Endometrial microvascular endothelial cells (primary cell): Measurements from ENCODE around the gene ACTN3. TPM values are rescaled to one million over a fixed set of nuclear protein-coding genes. Genes with fewer than 3 reads are reported as not detected.
"Not testable (repeated sequence)": the region's sequence is repeated elsewhere in the genome, so short reads cannot be mapped to it uniquely, and the experiment has no call there.

ENCODE experiments used
- in situ Hi-C: cut with HindIII; loops from 2 replicates; pipeline ENCODE4 v1.10.0; 2017; ENCODE audit warnings: low sequenced_read_pairs, low pct_unique_long_range_greater_than_20kb; ENCODE audit errors: inconsistent ontology term
- total RNA-seq: library from RNA; depleted of rRNA; stranded (reverse); fragments of >200 nt; gene quantifications from one replicate; pipeline ENCODE4 v1.2.3, GENCODE V29; 2015; ENCODE audit errors: inconsistent ontology term

ACTN3 gene
- not detected for total RNA-seq

DNA sequence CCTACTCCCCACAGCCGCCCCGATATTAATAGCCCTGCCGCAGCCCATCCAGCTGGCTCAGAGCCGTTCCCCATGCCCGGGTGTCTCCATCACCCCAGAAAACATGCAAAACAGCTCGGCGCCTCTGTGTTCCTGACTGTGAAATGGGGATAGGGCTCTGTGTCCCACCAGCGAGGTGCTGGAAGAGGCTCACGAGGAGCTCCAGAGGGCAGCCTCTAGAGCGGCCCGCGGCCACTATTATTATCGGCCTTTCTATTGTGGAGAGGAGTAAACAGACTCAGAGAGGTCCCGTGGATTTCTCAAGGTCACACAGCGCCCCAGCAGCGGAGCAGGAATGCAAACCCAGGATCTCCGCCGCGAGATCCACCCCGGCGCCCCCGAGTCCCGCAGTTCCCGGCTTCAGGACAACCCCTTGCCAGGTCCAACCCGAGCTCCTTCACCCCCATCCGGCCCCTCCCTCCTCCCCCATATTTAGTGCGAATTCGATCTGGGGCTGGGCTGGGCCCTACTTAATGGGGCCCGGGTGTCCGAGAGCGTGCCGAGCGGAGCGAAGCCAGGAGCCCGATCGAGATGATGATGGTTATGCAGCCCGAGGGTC lies at the start of gene ACTN3:
TSS of gene ACTN3 (plus strand) at position 536 of the 598 bp plus-strand sequence. CDS start at position 571, 35 bp downstream.
- in situ Hi-C loops: no loop called here

DNA sequence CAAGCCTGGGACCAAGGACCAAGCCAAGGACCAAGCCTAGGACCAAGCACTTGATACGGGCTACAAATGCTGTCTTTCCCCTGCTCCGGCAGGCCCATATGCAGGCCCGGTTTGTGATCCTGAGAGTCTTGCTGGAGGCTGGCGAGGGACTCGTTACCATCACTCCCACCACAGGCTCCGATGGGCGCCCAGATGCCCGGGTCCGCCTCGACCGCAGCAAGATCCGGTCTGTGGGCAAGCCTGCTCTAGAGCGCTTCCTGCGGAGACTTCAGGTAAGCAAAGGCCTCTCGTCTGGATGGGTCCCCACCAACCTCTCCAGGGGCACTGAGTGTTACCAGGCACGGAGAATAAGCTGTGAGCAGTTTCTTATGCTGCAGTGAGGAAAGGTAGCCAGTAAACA lies 49.5 kb upstream of the ACTN3 start:
- in situ Hi-C loops: no loop called here

DNA sequence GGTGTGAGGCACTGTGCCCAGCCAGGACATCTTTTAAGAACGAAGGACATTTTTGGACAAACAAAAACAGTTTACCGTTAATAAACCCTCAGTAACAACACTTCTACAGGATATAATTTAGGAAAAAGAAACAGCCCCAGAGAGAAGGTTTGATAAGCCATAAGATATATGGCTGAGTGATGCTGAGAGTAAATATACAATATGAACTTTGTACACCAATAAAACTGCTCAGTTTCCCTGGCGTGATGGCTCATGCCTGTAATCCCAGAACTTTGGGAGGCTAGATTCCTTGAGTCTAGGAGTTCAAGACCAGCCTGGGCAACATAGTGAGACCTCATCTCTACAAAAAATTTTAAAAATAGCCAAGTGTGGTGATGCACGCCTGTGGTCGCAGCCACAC lies 48.2 kb upstream of the ACTN3 start:
- in situ Hi-C loops: no loop called here

DNA sequence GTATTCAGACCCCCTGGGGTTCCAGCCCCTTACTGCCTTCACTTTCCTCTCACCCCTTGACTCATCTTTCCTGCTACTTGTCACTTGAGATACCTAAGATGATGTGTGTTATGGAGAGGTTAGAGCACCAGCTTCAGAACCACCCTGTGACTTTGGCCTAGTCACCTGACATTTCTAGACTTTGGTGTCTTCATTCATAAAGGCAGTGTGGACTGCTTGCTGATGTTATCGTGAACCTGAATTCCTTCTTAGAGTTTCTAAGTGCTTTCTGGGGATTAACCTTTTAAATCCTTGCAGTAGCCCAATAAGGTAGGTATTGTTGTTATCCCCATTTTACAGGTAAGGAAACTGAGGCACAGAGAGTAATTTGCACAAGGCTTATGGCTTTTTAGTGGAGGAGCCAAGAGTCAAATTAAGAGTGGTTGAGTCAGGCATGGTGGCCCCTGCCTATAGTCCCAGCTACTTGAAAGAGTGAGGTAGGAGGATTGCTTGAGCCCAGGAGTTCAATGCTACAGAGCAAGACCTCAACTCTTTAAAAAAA lies 41.4 kb upstream of the ACTN3 start:
- in situ Hi-C loops: no loop called here

DNA sequence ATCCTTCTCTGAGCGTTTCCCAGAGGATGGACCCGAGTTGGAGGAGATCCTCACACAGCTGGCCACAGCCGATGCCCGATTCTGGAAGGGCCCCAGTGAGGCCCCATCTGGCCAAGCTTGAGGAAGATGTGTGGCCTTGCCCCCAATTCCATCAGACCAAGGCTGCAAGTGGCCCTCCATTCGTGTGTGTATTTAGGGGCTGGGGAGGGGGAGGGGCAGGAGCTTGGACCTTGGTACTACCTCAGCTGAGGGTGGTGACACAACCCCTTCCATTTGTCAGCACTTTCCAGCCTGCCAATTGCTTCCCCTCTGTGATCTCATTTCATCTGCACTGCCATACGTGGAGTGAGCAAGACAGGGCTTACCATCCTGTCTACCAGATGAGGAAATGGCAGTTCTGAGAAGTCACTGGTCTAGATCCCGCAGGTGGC lies 37.6 kb upstream of the ACTN3 start:
- in situ Hi-C loops: no loop called here

DNA sequence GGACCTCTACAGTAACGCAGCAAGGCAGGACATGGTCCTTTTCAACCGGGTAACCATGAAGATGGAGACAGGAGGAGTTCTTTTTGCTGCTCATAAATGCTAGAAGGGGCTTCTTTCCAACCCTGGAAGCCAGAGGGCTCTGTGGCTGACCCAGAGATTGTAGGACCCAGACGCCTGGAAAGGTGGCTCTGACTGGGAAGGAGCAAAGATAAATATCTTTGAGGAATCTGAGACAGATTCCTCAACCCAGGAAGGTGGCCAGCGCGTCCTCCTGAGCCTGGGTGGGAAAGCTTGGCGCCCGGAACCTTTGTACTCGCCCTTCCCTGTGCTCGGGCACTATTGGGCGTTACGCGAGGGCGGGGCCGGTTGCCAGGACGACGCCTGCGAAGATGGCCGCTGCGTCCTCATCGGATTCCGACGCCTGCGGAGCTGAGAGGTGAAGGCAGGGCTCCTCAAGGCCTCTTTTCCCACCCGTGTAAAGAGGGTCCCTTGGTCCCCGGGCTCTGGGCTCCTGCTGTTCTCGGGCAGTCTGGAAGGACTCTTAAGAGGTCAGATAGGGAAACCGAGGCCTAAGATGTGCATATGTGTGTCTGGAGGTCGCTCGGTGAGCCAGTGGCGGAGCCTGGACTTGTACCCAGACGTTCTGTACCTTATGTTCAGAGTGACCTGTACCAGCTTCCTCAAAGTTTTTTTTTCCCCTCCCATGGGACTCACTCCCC lies 36.3 kb upstream of the ACTN3 start, which contains the start of gene BBS1:
TSS of gene BBS1 (plus strand) at position 365 of the 719 bp plus-strand sequence. CDS start at position 390, 25 bp downstream.
- in situ Hi-C loops: no loop called here

DNA sequence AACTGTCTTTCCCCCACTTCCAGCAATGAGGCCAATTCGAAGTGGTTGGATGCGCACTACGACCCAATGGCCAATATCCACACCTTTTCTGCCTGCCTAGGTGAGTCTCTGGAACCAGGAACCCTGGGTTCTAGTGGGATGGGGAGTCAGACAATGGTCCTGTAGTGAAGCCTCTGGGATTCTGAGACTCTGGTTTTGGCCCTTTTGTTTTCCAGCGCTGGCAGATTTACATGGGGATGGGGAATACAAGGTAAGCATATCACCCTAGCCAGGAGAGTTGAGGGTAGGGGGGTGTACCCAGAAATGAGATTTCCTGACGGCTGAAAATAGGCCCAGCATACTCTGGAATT lies 35.7 kb upstream of the ACTN3 start:
- in situ Hi-C loops: no loop called here

DNA sequence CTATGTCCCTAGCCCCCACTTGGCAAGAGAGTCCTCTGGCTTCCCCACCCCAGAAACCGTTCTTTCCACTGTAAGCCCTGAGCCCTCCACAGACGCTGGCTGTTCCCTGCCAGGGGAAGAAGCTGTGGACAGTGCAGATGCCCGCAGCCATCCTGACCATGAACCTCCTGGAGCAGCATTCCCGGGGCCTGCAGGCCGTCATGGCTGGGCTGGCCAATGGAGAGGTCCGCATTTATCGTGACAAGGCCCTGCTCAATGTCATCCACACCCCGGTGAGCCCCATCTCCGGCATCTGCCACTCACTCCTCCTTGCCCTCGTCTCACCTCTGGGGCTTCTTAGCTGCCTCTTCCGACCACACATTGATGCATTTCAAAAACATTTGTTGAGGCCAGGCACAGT lies 23.1 kb upstream of the ACTN3 start:
- in situ Hi-C loops: no loop called here

DNA sequence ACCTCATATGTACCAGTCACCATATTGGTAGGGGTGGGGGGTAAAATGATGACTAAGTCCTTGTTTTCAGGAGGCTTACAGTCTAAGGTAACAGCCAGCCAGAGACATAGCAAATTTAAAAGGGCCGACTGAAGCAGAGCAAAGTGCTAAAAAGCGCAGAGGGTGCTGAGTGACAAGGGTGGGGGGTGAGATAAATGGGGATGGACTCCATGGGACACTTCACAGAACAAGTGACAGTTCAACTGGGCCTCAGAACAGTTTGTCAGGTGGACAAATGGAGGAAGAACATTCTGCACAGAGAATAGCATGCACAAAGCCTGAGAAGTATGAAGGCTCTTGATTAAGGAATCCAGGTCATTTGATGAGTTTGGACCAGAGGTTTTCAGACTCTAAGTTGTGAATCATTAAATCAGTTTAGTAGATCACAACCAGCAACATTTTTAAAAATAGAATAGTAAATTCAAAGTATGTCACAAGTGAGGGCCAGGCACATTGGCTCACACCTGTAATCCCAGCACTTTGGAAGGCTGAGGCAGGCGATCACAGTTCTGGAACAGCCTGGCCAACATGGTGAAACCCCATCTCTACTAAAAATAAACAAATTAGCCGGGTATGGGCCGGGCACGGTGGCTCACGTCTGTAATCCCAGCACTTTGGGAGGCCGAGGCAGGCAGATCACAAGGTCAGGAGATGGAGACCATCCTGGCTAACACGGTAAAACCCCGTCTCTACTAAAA lies 22.2 kb upstream of the ACTN3 start:
- in situ Hi-C loops: no loop called here

DNA sequence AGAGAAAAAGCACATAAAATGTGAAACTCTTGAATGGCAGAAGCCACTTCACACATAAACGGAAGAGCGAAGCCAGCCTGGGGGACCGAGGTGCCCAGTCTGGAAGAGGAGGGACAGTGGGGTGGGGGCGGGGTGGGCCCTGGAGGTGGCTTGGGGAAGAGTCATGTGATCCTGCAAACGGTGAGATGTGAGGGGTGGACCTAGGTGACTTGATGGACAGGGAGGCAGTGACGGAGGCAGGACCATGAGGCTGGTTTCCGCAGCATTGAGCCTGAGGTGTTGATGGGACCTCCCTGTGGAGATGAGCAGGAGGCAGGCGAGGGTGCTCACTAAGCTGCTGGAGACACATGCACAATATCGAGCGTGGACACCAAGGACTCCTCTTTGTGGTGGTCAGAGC lies 17.6 kb upstream of the ACTN3 start:
- in situ Hi-C loops: no loop called here

DNA sequence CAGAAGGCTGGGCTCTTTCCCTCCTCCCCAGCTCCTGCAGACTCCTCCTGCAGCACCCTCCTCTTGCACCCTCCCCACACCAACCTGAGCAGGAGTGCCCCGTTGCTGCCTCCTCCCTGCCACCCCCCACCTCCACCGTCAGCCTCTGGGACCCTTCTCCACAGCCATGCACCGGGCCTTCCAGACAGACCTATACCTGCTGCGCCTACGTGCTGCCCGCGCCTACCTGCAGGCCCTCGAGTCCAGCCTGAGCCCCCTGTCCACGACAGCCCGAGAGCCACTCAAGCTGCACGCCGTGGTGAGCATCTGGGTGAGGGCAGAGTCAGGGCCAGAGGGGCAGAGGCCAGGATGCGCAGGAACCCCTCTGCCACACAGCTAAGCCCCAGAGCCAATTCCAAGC lies 17.0 kb upstream of the ACTN3 start:
- in situ Hi-C loops: no loop called here

DNA sequence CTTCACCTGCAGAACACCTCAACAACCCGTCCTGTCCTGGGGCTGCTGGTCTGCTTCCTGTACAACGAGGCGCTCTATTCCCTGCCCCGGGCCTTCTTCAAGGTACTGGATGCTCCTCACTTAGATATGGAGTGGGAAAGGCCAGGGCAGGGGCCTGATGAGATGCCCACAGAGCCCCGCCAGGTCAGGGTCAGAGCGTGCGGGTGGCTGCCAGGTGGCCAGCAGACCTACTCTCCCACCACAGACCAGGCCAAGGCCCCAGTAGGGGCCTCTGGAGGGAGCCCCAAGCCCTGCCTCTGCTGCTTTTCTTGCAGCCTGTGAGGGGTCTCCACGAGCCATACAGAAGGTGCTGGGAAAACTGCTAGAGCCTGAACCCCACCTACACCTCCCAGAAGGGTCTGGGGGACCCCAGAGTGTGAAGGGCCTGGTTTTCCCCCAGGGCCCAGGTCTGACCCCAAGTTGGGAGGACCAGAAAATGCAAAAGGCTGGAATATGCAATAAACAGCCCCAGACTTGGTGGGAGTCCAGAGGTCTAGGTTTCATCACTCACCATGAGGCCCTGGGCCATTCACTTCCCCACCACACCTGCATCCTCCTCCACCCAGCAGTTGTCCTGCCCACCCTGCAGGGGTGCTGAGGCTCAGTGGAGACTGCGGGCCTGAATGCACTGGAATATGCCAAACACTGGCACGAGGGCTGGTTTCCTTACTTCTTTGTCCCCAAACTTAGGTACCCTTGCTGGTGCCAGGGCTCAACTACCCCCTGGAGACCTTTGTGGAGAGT lies 15.6 kb upstream of the ACTN3 start:
- in situ Hi-C loops: no loop called here

DNA sequence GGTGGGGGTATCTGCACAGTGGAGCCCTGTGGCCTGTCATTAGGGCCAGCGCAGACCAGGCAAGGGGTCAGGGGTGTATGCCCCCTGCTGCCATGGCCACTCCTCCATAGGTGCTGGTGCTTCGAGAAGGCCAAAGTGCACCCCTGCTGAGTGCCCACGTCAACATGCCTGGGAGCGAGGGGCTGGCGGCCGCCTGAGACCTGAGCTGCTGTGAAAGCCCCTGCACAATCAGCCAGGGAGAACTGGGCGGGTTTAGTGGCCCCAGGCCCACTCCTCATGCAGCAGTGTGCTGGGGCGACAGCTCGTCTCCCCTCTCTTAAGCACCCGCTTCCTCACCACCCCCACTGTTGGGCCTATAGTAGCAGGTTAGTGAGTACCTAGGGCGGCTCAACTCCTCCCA lies 14.9 kb upstream of the ACTN3 start:
- in situ Hi-C loops: no loop called here

DNA sequence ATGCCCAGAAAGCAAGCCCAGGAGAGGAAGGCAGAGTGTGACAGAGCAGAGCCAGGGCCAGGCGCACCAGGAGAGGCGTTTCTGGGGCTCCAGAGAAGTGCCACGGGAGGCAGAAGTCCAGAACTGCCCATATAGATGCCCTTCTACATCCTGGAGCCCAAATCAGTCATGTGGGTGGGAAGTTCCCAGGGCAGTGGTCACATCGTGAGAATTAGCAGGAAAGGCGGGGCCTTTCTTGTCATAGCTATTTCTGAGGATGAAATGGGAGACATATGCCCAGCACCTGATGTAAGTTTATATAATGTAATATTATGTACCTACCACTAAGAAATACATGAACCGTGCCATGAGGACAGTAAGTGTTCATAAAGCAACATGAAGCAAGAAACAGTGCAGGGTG lies 13.9 kb upstream of the ACTN3 start:
- in situ Hi-C loops: no loop called here

DNA sequence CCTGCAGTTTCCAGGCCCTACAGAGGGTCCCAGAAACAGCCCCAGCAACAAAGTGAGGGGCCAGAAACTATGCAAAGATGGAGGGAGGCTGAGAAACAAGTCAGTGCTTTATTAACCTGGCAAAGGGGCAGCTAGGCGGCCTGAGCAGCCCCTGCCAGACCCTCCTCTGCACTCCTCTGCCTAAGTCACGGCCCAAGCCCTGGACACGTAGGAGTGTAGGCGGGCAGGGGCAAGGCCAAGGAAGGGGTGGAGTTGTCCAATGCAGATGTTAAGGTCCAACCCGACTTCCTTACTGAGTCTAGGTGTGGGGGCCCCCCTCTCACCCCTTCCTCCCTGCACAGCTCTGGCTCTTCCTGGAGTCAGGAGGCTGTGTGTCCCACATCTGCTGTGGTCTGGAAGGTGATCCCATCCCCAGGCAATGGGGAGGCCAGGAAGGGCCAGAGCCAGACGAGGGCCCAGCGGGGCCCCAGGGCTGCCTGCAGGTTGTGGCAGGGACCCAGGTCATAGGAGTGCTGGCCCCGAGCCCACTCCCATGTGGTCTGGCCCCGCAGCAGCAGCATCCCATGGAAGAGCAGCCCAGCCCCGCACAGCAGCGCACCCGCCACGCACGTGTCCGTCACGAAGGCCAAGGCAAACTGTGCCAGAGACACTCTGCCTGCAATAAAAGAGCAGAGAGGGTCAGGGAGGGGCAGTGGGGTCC lies 7.4 kb upstream of the ACTN3 start:
- in situ Hi-C loops: no loop called here

DNA sequence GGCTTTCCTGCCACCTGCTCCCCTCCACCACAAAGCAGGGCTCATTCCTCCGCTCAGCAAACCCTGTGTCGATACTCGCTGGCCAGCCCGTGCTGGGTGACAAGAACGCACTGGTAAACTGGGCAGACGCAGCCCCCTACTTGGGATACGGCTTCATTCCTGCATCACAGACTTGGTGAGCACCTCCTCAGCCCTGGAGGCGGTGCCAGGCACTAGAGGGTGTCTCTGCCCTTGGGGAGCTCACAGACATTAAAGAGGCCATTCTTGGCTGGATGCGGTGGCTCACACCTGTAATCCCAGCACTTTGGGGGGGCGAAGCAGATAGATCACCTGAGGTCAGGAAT lies 6.9 kb upstream of the ACTN3 start:
- in situ Hi-C loops: no loop called here

DNA sequence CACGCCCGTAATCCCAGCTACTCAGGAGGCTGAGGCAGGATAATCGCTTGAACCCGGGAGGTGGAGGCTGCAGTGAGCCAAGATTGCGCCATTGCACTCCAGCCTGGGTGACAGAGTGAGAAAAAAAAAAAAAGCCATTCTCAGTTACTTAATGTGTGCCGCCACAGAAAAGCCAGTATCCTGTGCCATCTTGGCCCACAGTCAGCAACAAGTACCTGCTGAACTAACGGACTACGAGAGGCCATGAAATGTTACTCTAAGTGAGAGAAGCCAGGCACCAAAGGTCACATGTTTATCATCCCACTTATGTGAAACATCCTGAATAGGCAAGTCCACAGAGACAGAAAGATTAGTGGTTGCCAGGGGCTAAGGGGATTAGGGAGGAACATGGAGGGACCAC lies 6.1 kb upstream of the ACTN3 start:
- in situ Hi-C loops: not testable (repeated sequence)

DNA sequence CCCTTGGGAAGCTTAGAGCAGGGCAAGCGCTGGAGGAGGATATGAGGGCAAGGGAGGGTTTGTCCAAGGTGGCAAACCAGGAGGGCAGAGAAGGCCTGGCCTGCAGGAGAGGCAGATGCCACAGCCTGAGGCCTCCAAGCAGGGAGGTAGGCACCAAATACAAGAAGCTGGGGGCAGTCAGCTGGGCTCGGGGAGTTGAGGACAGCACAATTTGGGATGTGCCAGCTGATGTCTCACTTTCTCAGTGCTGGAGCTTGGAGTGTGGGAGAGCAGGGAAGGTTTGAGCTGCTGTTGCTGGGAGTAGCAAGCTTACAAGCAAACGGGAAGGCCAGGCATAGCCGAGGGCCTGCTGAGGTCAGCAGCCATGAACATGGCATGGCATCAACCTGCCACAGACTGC lies 4.8 kb upstream of the ACTN3 start:
- in situ Hi-C loops: no loop called here

DNA sequence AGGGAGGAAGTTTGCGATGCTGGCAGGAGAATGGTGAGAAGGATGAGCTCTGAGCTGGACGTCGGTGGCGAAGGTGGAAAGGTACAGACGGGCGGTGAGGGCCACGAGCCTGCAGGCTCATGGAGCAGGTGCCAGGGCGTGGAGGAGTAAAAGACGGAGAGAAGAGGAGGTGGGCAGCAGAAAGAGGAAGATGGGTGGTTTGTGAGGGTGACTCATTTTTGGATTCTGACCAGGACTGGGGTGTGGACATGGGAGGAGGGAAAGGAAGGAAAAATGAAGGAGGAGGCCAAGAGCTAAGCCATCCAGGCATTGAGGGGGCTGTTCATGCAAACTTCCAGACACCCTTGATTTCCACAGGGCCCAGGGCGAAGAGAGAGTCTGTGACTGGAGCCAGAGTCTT lies 4.3 kb upstream of the ACTN3 start:
- in situ Hi-C loops: no loop called here
